Fibroblast of mammary gland (primary cell): ENCODE results near the gene PERM1.
"Not testable (repeated sequence)": the region's sequence is repeated elsewhere in the genome, so short reads cannot be mapped to it uniquely, and the experiment has no call there.

ENCODE experiments used
- DNase-seq: peaks from one replicate; pipeline ENCODE4 v3.0.0-alpha.2; 2010; ENCODE audit warnings: low read depth
- H3K4me3 ChIP-seq: 2 replicates; pipeline ENCODE4 v1.5.1; 2011; ENCODE audit warnings: low read depth, mild to moderate bottlenecking, low read length, moderate library complexity; ENCODE audit not compliant: control insufficient read depth
- TF ChIP-seq, protein P1 (sequence below): conservative IDR thresholded peaks from 2 replicates; pipeline ENCODE4 v1.5.1; 2011; ENCODE audit warnings: low read depth, low read length, inconsistent platforms; ENCODE audit not compliant: control insufficient read depth, insufficient read depth

PERM1 gene, protein sequence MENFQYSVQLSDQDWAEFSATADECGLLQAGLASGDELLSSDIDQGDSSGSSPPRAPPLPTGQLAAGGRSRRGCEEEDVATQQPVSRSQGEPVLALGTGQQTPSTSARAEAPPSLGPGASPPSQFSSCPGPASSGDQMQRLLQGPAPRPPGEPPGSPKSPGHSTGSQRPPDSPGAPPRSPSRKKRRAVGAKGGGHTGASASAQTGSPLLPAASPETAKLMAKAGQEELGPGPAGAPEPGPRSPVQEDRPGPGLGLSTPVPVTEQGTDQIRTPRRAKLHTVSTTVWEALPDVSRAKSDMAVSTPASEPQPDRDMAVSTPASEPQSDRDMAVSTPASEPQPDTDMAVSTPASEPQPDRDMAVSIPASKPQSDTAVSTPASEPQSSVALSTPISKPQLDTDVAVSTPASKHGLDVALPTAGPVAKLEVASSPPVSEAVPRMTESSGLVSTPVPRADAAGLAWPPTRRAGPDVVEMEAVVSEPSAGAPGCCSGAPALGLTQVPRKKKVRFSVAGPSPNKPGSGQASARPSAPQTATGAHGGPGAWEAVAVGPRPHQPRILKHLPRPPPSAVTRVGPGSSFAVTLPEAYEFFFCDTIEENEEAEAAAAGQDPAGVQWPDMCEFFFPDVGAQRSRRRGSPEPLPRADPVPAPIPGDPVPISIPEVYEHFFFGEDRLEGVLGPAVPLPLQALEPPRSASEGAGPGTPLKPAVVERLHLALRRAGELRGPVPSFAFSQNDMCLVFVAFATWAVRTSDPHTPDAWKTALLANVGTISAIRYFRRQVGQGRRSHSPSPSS

DNA sequence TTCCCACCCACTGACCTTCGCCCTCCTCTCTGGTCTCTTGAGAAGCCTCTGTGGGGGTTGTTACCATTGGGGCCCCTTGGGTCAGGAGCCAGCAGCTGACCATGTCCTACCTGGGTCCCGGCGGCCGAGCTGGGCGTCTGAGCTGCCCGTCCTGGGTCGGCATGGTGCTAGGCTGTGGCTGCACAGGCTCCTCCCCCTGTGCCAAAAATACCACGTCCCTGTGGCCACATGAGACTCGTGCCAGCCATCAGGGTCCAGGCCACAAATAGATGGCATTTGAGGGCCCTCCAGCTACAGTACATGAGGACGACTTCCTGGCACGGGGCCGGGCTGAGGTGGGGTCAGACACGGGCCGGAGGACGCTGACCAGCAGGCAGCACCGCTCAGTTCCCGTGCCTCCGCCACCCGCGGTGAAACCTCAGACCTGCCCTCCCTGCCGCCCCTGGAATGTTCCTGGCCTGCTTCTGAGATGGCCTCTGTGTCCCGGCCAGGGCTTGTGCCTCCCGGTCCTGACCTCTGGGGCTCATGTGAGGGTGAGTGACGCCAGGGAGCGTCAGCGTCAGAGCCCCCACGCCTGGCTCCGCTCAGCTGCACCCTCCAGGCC is at the start of gene PERM1:
Gene PERM1, minus strand, starts transcription at position 139 of the 604 bp plus-strand sequence. CDS start 1,064 bp downstream, outside the sequence.
- H3K4me3 ChIP-seq = no peak within 1 kb of the TSS
- TF ChIP-seq, protein P1, sequence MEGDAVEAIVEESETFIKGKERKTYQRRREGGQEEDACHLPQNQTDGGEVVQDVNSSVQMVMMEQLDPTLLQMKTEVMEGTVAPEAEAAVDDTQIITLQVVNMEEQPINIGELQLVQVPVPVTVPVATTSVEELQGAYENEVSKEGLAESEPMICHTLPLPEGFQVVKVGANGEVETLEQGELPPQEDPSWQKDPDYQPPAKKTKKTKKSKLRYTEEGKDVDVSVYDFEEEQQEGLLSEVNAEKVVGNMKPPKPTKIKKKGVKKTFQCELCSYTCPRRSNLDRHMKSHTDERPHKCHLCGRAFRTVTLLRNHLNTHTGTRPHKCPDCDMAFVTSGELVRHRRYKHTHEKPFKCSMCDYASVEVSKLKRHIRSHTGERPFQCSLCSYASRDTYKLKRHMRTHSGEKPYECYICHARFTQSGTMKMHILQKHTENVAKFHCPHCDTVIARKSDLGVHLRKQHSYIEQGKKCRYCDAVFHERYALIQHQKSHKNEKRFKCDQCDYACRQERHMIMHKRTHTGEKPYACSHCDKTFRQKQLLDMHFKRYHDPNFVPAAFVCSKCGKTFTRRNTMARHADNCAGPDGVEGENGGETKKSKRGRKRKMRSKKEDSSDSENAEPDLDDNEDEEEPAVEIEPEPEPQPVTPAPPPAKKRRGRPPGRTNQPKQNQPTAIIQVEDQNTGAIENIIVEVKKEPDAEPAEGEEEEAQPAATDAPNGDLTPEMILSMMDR = no peak
- no peak for DNase-seq

DNA sequence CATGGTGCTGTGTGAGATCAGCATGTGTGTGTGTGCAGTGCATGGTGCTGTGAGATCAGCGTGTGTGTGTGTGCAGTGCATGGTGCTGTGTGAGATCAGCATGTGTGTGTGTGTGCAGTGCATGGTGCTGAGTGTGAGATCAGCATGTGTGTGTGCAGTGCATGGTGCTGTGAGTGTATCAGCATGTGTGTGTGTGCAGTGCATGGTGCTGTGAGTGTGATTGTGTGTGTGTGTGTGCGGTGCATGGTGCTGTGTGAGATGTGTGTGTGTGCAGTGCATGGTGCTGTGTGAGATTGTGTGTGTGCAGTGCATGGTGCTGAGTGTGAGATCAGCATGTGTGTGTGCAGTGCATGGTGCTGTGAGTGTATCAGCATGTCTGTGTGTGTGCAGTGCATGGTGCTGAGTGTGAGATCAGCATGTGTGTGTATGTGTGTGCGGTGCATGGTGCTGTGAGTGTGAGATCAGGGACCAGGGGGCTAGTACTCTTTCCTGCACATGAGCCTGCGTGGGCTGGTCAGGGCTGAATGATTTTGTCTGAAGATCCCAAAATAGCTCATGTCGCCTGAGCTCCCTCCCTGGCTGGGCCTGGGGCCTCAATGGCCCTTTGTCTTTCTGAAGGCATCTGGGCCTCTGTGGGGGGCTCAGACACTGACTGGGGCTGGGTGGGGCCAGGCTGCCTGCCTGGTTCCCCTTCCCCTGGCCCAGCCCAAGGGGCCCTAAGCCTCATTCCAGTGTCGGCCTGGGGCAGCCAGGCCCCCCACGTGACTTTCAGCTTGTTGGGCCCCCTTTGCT is 49.2 kb upstream of the PERM1 start:
- not testable (repeated sequence) for DNase-seq, H3K4me3 ChIP-seq

DNA sequence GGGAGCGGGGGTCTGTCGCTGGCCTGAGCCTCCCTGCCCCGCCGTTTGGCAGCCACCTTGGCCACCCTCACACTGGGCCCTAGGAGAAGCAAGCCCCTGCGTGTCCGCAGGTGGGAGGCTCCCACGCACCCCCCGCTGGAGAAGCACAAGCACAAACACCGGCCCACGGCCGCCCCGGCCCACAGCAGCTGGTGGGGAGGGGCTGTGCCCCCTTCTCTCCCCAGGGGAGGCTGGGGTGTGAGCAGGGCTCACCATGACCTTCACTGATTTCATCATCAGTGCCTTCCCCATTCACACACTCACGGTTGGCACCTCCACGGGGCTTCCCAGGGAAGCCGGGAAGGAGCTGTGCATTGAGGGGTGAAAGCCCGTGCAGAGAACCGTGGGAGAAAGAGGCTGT is 45.9 kb upstream of the PERM1 start:
- H3K4me3 ChIP-seq = no peak overlapping the region
- TF ChIP-seq, protein P1 = no peak
- no peak for DNase-seq

DNA sequence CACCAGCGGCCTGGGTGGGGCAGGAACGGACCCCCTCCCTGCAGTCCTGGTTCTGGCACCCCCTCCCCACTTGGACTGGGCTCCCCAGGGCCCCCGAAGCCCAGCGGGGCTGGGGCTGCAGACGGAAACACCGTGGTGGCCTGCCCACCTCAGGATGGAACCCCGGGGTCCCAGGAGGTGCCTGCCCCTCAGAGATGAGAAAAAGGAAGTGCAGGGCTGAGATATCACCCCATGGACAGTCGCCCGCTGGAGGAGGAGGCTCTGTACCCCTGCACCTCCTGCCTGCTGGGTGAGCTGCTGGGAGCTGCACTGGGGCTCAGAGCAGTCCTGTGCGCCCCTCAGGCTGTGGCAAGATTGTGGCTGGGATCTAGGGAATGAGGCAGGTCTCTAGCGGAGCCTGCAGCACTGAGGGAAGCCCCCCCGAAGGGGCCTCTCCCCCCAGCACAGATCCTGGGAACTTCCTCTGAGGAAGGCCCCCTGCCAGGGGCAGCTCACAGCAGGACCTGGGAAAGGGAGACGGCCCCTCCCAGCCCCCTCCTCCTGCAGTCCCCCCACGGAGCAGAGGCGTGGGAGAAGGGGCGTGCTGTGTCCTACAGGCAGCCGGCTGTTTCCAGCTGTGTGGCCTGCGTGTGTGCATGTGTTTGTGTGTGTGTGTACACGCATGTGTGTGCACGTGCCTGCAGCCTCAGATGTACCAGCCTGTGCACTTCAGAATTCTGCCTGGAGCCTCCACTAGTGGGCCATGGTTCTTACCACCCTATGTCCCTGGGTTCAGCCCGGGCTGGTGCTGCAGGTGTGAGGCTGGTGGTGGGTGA is 44.9 kb upstream of the PERM1 start:
- no peak overlapping the region for H3K4me3 ChIP-seq
- TF ChIP-seq, protein P1 = no peak
- DNase-seq = no peak

DNA sequence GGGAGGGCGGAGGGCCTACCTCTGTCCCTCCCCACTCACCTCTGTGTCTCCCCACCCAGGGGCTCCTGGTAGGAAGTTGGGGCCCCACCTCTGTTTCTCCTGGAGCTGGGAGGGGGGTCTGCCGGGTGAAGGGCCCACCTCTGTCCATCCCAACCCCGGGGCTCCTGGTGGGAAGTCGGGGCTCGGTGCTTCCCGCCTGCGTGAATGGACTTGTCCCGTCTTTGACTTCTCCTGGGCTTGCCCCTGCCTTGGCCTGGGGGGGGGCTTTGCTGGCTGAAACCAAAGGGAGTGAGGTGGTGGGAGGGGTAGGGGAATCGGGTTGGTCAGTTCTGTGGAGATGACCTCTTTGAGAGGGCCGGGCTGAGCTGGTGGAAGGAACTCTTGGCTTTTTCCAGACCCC is 43.8 kb upstream of the PERM1 start:
- DNase-seq = no peak
- no peak overlapping the region for H3K4me3 ChIP-seq

More for the DNA sequence above, 43.8 kb upstream of the PERM1 start:
- TF ChIP-seq, protein P1 = no peak
